Transverse colon (tissue), 4 donors: ENCODE measurements around the gene CDC45.

Source experiments
- CTCF ChIP-seq, 5 experiments: fragments of 200-600 bp in 3 of 5; fragments of 450-650 bp in 2 of 5; sonication (generic) in 3 of 5; IDR thresholded peaks; 1 replicate in 2 of 5; 2 replicates in 3 of 5; pipeline ENCODE4 v1.5.1; 2016 to 2017; ENCODE audit warnings: antibody characterized with exemption in 5 of 5, inconsistent platforms in 3 of 5, mild to moderate bottlenecking in 2 of 5, moderate library complexity in 1 of 5
- EP300 ChIP-seq: sonication (generic); formaldehyde crosslinking; IDR thresholded peaks from one replicate; pipeline ENCODE4 v1.6.1; 2017; ENCODE audit warnings: antibody characterized with exemption, low read depth
- POLR2A ChIP-seq: fragments of 450-650 bp; IDR thresholded peaks from one replicate; pipeline ENCODE4 v1.6.1; 2016; ENCODE audit warnings: antibody characterized with exemption, mild to moderate bottlenecking, moderate library complexity
- POLR2AphosphoS5 ChIP-seq, 3 donors: sonication (generic); formaldehyde crosslinking; IDR thresholded peaks; one replicate each; pipeline ENCODE4 v1.6.1; 2016; ENCODE audit warnings: antibody characterized with exemption in 3 of 3

GRCh38 chr22:19546680-19547079, 67.0 kb downstream of the CDC45 start:
- TF ChIP-seq CTCF (IDR thresholded peaks at IDR 0.05): no peak
- TF ChIP-seq POLR2A: no peak
- TF ChIP-seq EP300: no peak
- TF ChIP-seq POLR2AphosphoS5 (IDR thresholded peaks at IDR 0.05): no peak
